ENCODE measurements around the gene KCNQ1.

The KCNQ1 gene

GRCh38 chr11:2535673-2536439 lies 91.0 kb downstream of the KCNQ1 start:
- no peak for DNase-seq (ENCODE audit: low read depth)

GRCh38 chr11:2536440-2536989 lies 91.7 kb downstream of the KCNQ1 start:
- DNase-seq (ENCODE audit: low read depth), result no peak

DNA sequence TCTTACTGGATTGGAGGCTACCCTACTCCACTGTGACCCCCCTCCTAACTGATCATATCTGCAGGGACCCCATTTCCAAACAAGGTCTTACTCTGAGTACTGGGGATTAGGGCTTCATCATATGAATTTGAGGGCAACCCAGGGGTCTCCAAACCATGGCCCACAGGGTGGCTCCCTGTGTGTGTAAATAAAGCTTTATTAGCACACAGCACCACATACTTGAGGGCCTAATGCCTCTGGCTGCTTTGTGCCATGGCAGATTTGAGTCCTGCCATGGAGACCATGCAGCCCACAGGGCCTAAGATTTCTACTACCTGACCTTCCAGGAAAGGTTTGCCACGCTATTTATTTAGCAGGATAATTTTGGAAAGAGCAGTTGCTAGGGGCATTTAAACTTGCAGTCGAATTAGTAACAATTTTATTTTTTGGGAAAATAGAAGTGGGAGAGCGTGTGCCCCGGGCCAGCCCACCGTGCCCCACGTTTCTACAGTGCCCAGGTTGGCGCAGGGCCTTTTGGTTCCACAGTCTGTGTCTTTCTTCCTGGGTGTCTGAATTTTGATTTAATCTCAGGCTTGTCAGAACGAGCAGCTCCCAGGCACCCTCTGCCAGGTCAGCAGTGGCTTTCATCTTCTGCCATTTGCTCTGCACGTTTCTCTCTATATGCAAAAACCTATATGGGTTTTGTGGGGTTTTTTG lies 92.3 kb downstream of the KCNQ1 start:
- DNase-seq (ENCODE audit: low read depth), result no peak

DNA sequence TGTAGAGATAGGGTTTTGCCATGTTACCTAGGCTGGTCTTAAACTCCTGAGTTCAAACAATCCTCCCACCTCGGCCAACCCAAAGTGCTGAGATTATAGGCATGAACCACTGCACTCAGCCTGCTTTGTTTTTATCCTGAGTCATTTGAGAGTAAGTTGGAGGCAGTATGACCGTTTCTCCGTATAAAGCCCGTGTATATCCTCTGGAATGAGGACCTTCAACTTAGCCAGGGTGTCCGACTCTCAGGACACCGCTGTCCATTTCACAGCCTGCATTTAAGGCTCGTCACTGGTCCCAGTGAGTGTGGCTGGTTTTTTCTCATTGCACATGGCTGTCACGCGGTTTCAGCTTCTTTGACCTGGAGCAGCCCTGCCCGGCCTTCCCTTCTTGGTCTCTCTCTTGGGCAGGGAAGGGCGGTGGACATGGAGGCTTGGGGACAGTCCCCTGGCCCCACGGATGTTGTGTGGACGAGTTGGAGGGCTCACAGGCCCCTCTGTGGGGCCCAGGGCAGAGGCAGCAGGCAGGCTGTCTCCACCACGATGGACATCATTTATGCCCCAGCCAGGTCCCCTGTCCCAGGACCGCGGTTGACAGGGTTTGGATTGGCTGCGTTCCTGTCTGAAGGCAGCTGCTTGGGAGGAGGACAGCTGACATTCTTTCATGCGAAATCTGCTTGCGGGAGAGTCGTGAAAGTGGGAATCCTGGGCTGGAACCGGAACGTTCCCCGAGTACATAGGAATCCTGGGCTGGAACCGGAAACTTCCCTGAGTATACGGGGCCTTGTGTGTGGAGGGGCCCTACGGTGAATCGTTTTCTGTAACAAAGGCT lies 93.3 kb downstream of the KCNQ1 start:
- DNase-seq (ENCODE audit: low read depth), result no peak

DNA sequence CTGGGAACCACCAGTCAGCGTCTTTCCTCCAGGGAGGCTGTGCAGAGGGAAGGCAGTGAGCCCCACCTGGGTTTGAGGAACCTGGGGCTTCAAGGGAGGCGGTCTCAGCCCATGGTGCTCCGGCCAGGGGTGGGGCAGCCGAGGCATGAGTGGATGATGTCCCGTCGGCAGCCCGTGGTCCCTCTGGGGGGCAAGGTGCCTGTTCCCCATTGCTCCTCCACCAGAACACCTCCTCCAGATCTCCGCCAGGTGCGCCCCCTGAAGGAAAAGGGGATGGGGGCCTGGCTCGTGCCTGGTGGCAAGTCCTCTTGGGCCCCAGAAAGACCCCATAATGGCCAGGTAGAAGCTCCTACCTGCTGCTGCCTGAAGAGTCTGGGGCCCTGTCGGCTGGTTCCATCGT lies 94.1 kb downstream of the KCNQ1 start:
- DNase-seq (ENCODE audit: low read depth), result no peak

GRCh38 chr11:2539371-2540222 lies 94.8 kb downstream of the KCNQ1 start:
- DNase-seq (ENCODE audit: low read depth), result no peak

DNA sequence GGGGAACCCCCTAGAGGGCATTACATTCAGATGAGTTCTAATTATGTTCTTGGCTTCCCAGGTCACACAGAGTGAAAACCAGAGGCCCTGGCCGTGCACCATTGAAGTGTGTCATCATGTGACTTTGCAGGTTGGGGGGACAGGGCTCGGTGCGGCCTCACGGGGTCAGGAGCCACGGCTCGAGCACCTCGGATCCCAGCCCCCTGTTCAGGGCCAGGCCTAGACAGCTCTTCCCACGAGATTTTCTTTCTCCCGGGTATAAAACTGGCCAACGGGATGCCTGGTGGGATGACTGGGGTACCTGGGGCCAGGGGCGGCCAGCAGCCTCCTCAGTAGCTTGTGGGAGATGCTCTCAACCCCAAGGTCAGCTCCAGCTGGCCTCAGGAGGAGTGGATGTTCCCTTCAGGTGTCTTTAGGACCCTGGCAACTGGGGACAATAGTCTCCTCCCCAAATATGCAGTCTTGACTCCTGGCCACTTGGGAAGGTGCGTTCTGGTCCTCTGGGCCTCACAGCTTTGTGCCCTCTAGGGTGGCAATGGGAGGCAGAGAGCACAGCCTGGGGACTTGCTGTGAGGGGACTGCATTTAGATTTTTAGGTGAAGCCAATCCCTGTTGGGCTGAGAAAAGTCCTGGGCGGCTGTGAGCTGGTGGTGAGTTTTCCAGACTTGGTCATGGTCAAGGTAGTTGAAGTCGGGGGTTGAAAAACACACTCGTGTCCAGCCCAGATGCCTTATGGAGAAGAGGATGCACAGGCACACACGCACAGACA lies 95.6 kb downstream of the KCNQ1 start:
- DNase-seq (ENCODE audit: low read depth), result no peak

DNA sequence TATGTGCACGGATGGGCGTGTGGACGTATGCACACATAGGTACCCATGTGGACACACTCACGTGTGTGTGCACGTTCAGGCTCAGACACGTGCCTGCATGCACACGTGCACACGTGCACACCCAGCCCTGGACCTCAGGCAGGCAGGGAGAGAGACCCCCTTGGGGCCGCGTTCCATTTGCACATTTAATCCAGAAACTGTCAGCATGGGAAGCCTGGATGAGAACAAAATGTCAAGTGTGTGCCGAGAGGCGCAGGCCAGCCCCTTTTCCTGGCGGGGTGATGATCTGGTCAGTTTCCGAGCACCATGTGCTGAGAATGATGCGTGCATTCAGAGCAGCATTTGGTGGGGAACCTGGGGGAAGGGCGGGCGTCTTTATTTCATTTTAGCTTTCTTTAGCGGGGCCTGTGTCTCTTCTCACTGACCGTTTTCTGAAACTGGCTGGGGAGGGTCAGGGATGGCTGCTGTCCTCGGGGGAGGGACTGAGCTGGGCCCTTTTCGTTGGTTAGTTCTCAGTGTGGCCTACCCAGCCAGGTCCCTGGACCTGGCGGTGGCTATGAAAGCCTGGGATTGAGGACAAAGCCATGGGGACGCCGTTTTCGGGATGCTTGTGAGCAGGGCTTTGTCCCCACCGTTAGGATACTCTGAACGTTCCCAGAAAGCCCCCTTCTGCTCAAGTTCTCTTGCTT lies 96.3 kb downstream of the KCNQ1 start:
- no peak for DNase-seq (ENCODE audit: low read depth)

DNA sequence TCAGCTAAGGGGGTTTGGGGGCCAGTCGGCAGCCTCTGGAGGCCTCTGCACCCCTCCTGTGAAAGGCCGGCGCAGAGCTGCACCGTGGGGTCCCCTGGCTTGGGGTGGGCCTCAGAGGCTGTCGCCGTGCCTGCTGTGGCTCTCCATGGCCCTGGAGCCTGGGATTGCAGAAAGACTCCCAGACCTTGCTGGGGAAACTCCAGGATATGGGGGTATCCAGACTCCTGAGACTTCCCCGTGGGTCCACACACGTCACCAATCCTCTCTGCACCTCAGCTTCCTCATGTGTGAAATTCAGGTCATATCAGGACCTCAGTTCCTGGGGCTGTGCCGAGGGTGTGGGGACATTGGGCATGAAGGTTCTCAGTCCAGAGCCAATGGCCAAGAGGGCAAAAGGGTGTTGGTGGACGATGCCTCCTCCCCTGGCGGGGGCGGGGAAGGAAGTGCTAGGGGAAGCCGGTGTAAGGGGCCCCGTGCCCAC lies 97.1 kb downstream of the KCNQ1 start:
- no peak for DNase-seq (ENCODE audit: low read depth)

DNA sequence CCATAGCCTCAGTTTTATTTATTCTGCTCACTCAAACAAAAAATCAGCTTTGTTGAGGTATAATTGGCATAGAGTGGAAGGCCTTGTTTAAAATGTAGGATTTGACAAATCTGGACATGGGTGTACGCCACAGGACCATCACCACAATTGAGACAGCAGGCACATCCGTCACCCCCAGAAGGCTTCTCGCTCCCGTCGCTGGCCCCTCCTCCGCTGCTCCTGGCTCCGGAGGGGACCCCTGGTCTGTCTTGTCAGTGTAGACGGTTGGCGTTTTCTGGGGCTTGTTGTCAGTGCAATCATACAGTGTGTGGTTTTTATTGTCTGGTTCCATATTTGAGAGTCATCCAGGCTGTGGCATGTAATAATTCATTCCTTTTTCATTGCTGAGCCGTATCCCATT lies 97.6 kb downstream of the KCNQ1 start:
- no peak for DNase-seq (ENCODE audit: low read depth)

DNA sequence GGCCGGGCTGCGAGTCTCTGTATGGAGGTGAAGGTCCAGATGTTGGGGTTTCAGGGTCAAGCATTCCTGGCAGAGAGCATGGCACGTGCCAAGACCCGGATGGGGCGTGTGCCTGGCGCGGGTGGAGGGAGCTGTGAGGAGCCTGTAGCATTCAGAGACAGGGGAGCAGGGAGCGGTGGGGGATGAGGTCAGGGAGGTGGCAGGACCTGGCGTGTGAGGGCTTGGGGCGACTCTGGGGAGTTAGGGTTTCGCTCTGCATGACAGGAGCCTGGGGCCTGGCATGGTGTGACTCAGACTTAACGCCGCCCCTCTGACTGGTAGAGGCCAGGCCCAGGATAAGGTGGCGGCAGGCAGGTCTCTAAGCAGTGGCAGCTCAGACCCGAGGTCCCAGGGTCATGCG lies 103.0 kb downstream of the KCNQ1 start:
- DNase-seq (ENCODE audit: low read depth), result no peak

- no peak for DNase-seq (ENCODE audit: low read depth)
Observed at GRCh38 chr11:2548596-2548995, 103.8 kb downstream of the KCNQ1 start.

DNA sequence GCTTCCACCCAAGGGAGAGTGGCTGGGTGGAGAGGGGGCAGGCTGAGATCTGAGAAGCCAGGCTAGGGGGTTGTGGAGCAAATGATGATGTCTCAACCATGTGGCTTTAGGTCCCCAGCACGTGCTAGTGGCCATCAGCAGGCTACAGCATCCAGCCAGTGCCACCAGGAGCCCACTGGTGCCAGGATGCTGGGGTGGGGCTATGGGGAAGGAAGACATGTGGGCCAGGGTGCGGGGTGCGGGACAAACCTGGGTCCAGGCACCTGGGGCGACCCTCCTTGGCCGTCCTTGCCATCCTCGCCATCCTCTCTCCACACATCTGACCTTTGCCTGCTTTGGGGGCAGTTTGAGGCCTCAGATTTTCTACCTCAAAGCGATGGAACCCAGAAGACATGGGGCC lies 104.3 kb downstream of the KCNQ1 start:
- no peak for DNase-seq (ENCODE audit: low read depth)

GRCh38 chr11:2549491-2549875 lies 104.7 kb downstream of the KCNQ1 start:
- DNase-seq (ENCODE audit: low read depth), result no peak

GRCh38 chr11:2549876-2550605 lies 105.2 kb downstream of the KCNQ1 start:
- DNase-seq (ENCODE audit: low read depth), result no peak

GRCh38 chr11:2550606-2550970 lies 105.8 kb downstream of the KCNQ1 start:
- DNase-seq (ENCODE audit: low read depth), result no peak

GRCh38 chr11:2551131-2551530 lies 106.3 kb downstream of the KCNQ1 start:
- DNase-seq (ENCODE audit: low read depth), result no peak

DNA sequence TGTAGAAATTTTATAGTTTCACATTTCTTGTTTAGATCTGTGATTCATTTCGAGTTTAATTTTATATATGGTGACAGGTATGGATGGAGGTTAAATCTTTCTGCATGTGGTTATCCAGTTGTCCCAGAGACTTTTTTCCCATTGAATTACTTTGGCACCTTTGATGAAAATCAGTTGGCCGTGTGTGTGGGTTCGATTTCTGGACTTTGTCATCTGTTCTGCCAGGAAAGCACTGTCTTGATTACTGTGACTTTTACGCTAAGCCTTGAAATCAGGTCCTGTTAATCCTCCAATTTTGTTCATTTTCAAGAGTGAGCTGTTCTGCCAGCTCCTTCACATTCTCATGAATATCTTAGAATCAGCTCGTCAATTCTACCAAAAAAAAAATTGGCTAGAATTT lies 107.4 kb downstream of the KCNQ1 start:
- DNase-seq (ENCODE audit: low read depth), result no peak

DNA sequence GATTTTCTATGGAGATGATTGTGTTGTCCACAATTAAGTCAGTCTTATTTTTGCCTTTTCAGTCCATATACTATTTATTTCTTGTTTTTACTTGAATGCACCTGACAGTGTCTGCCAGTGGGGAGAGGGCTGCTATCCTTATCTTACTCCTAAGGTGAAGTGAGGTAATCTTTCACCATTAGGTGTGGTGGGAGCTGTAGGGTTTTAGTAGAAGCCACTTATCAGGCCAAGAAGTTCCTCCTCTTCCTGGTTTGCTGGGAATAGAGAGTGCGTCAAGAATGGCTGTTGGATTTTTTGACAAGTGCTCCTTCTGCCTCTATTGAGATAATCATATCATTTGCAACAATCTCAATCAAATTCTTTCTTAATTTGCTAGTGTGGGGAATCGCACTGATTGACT lies 108.4 kb downstream of the KCNQ1 start:
- no peak for DNase-seq (ENCODE audit: low read depth)

DNA sequence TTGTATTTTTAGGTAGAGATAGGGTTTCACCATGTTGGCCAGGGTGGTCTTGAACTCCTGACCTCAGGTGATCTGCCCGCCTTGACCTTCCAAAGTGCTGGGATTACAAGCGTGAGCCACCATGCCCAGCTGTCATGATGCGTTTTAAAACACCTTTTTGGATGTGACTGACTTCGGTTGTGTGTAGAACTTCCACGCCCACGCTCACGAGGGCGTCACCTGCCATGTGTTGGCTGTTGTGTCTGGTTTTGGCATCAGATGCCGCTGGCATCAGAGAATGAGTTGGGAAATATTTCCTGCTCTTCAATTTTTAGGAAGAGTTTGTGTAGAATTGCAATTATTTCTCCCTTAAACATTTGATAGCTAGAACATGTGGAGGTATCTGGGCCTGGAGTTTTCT lies 109.1 kb downstream of the KCNQ1 start:
- DNase-seq (ENCODE audit: low read depth), result no peak
